ENCODE measurements around the gene PLA2G4F. TPM values are rescaled to one million over a fixed set of nuclear protein-coding genes. Genes with fewer than 3 reads are reported as not detected.

The PLA2G4F gene
- total and polyA plus RNA-seq, 10 donors: 0.03 TPM; not detected in 9

GRCh38 chr15:42130246-42130986 lies 26.0 kb downstream of the PLA2G4F start:
- H3K36me3 ChIP-seq: no peaks in the 10 kb centered on the region
- intact Hi-C loops (cut with DNase I; ENCODE audit: low total_unique reads): no loop called here
- WGBS, 5 donors: 60 to 76% (median 66%) methylated on average over 8 of the region's 8 CpGs
- H3K4me1 ChIP-seq: no peaks in the 10 kb centered on the region
- peaks cover 0 to 27% (median 0%) of the 10 kb centered on the region in 7 donors for H3K27me3 ChIP-seq (replicated peaks in 1 of 7)
- no peak for DNase-seq
- no peak overlapping the region for H3K27ac ChIP-seq
- TF ChIP-seq POLR2A (IDR thresholded peaks at IDR 0.05) (no peak), CTCF (IDR thresholded peaks at IDR 0.05 in 8 of 11, conservative IDR thresholded peaks at IDR 0.05 in 3 of 11) (no peak), POLR2AphosphoS5 (IDR thresholded peaks at IDR 0.05) (no peak)
- no peak overlapping the region for H3K4me3 ChIP-seq
- no peaks in the 10 kb centered on the region for H3K9me3 ChIP-seq

- no peak overlapping the region for H3K4me3 ChIP-seq
- H3K36me3 ChIP-seq: no peaks in the 10 kb centered on the region
- no peak overlapping the region for H3K27ac ChIP-seq
- no peak for DNase-seq
- H3K4me1 ChIP-seq: no peaks in the 10 kb centered on the region
- peaks cover 0 to 27% (median 0%) of the 10 kb centered on the region in 7 donors for H3K27me3 ChIP-seq (replicated peaks in 1 of 7)
- intact Hi-C loops (cut with DNase I; ENCODE audit: low total_unique reads): no loop called here
- no peaks in the 10 kb centered on the region for H3K9me3 ChIP-seq
- TF ChIP-seq POLR2A (IDR thresholded peaks at IDR 0.05) (no peak), CTCF (IDR thresholded peaks at IDR 0.05 in 8 of 11, conservative IDR thresholded peaks at IDR 0.05 in 3 of 11) (no peak), POLR2AphosphoS5 (IDR thresholded peaks at IDR 0.05) (no peak)
- WGBS, 5 donors: 80 to 88% (median 84%) methylated on average over 2 of the region's 2 CpGs
Measured at GRCh38 chr15:42129364-42129763, 27.1 kb downstream of the PLA2G4F start.

- Histone ChIP-seq H3K27me3 (replicated peaks in 1 of 7) (peaks cover 0 to 27% (median 0%) of the 10 kb centered on the region in 7 donors), H3K9me3 (no peaks in the 10 kb centered on the region), H3K36me3 (no peaks in the 10 kb centered on the region), H3K27ac (no peak overlapping the region), H3K4me1 (no peaks in the 10 kb centered on the region), H3K4me3 (no peak overlapping the region)
- intact Hi-C loops (cut with DNase I; ENCODE audit: low total_unique reads): no loop called here
- WGBS, 5 donors: 64 to 84% (median 75%) methylated on average over 6 of the region's 6 CpGs
- TF ChIP-seq CTCF (IDR thresholded peaks at IDR 0.05 in 8 of 11, conservative IDR thresholded peaks at IDR 0.05 in 3 of 11) (no peak), POLR2A (IDR thresholded peaks at IDR 0.05) (no peak), POLR2AphosphoS5 (IDR thresholded peaks at IDR 0.05) (no peak)
- no peak for DNase-seq
Measured at GRCh38 chr15:42128476-42128875, 28.0 kb downstream of the PLA2G4F start.

- DNase-seq: no peak
- H3K9me3 ChIP-seq: no peaks in the 10 kb centered on the region
- WGBS, 5 donors: 76 to 91% (median 89%) methylated on average over 3 of the region's 3 CpGs; no CpG with 5 or more reads in 1 of the 5 donors
- intact Hi-C loops (cut with DNase I; ENCODE audit: low total_unique reads): no loop called here
- peaks cover 0 to 10% (median 0%) of the 10 kb centered on the region in 7 donors for H3K27me3 ChIP-seq (replicated peaks in 1 of 7)
- H3K27ac ChIP-seq: no peak overlapping the region
- H3K4me1 ChIP-seq: peaks cover 0 to 5% (median 0%) of the 10 kb centered on the region in 6 donors
- H3K4me3 ChIP-seq: no peak overlapping the region
- H3K36me3 ChIP-seq: no peaks in the 10 kb centered on the region
- TF ChIP-seq CTCF (IDR thresholded peaks at IDR 0.05 in 8 of 11, conservative IDR thresholded peaks at IDR 0.05 in 3 of 11): no peak
Measured at GRCh38 chr15:42123546-42123945, 32.9 kb downstream of the PLA2G4F start.
